ENCODE measurements around the gene IER3IP1.

The IER3IP1 gene

DNA sequence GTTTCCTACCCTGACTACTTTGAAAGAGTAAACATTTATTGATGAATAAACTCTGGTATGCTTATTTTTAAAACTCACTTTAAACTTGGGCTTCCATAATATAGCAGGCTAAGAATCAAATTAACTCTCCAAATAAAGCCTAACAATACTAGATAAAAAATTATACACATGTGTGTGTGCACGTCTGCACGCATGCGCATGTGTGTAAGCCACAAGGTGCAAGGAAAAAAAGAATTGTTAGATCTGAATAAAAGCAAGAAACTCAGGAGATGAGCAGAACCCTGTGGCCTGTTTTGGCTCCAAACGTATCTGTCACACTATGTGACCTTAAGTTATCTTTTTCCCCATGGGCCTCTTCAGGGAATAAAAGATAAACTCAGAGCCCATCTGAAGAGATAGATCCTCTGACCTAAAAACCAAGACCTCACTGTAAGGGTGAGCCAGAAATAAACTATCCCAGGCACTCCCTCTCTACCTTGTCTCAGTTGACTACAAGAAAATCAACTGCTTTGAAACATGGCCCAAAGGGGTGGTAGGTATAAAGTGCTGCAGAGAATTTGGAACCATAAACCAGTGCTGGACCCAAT, 32.2 kb downstream of the IER3IP1 start:
- TF ChIP-seq SIN3A (IDR thresholded peaks at IDR 0.05; ENCODE audit: borderline replicate concordance, insufficient read depth, low read length) (no peak), POLR2AphosphoS5 (IDR thresholded peaks at IDR 0.05; ENCODE audit: low read depth, low read length) (no peak), TAF1 (IDR thresholded peaks at IDR 0.05; ENCODE audit: borderline replicate concordance, insufficient read depth, low read length) (no peak), FOXP2 (optimal IDR thresholded peaks at IDR 0.05; ENCODE audit: borderline replicate concordance, extremely low read depth, extremely low read length, insufficient read depth) (no peak)
- TF ChIP-seq, protein P1, sequence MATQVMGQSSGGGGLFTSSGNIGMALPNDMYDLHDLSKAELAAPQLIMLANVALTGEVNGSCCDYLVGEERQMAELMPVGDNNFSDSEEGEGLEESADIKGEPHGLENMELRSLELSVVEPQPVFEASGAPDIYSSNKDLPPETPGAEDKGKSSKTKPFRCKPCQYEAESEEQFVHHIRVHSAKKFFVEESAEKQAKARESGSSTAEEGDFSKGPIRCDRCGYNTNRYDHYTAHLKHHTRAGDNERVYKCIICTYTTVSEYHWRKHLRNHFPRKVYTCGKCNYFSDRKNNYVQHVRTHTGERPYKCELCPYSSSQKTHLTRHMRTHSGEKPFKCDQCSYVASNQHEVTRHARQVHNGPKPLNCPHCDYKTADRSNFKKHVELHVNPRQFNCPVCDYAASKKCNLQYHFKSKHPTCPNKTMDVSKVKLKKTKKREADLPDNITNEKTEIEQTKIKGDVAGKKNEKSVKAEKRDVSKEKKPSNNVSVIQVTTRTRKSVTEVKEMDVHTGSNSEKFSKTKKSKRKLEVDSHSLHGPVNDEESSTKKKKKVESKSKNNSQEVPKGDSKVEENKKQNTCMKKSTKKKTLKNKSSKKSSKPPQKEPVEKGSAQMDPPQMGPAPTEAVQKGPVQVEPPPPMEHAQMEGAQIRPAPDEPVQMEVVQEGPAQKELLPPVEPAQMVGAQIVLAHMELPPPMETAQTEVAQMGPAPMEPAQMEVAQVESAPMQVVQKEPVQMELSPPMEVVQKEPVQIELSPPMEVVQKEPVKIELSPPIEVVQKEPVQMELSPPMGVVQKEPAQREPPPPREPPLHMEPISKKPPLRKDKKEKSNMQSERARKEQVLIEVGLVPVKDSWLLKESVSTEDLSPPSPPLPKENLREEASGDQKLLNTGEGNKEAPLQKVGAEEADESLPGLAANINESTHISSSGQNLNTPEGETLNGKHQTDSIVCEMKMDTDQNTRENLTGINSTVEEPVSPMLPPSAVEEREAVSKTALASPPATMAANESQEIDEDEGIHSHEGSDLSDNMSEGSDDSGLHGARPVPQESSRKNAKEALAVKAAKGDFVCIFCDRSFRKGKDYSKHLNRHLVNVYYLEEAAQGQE (IDR thresholded peaks at IDR 0.05; ENCODE audit: insufficient read depth in 1 of 2, low read depth in 2 of 2, low read length in 2 of 2) = no peak

DNA sequence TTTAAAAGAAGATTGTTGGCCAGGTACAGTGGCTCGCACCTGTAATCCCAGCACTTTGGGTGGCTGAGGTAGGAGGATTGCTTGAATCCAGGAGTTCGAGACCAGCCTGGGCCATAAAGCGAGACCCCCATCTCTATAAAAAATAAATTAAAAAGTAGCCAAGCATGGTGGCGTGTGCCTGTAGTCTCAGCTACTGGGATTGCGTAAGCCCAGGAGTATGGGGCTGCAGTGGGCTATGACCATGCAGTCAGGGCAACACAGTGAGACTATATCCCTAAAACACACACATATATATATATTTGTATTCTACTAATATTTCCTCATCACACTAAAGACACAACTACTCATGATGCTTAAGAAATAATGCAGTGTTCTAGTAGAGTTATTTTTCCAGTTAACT, 33.0 kb downstream of the IER3IP1 start:
- no peak for TF ChIP-seq SIN3A (IDR thresholded peaks at IDR 0.05; ENCODE audit: borderline replicate concordance, insufficient read depth, low read length)
- no peak for TF ChIP-seq POLR2AphosphoS5 (IDR thresholded peaks at IDR 0.05; ENCODE audit: low read depth, low read length)
- TF ChIP-seq, protein P1 (IDR thresholded peaks at IDR 0.05; ENCODE audit: insufficient read depth in 1 of 2, low read depth in 2 of 2, low read length in 2 of 2) = no peak

DNA sequence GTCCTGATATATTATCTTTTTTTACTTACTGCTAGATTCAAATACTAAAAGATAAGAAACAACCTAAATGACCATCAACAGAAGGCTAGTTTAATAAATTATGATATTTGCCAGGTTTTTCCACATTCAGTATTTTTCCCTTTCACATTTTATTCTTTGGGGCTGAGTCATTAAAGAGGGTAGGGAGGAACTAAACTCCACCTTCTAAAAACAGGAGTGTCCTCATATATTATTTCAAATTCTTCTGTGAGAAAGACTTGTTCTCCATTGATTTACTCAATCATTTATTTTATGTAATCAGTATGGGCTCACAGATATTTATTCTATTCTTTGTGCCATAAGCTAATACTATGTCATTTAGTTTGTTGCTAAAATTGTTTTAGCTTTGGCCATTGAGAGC, 34.9 kb downstream of the IER3IP1 start:
- TF ChIP-seq, protein P1 (IDR thresholded peaks at IDR 0.05; ENCODE audit: insufficient read depth in 1 of 2, low read depth in 2 of 2, low read length in 2 of 2) = no peak
- TF ChIP-seq TAF1 (IDR thresholded peaks at IDR 0.05; ENCODE audit: borderline replicate concordance, insufficient read depth, low read length) = no peak

DNA sequence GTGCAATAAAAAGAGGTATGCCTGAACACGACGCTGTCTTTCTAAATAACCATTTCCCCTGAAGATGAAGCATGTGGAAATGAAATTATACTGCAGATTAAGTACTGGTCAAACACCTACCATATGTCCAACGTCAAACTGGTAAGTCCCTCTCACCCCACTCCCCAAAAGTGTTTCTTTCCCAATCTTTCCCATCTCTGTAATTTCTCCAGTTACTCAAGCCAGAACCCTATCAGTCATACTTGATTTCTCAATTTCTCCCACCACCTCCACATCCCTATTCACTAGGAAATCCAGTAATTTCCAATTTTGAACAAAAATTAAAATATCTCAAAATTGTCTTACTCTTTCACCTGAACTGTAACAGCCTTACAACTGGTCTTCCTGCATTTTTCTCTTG, 55.0 kb downstream of the IER3IP1 start:
- TF ChIP-seq, protein P1 (IDR thresholded peaks at IDR 0.05; ENCODE audit: insufficient read depth in 1 of 2, low read depth in 2 of 2, low read length in 2 of 2) = no peak

DNA sequence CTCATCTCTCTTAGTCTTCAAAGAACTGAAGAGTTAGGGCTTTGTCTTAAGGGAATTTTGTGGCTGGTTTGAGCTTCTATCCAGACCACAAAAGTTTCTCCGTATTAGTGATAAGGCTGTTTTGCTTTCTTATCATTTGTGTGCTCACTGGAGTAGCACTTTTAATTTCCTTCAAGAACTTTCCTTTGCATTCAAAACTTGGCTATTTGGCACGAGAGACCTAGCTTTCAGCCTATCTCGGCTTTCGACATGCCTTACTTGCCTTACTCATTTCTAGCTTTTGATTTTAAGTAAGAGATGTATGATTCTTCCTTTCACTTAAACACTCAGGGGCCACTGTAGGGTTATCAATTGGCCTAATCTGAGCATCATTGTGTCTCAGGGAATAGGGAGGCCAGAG, 55.7 kb downstream of the IER3IP1 start:
- no peak for TF ChIP-seq SIN3A (IDR thresholded peaks at IDR 0.05; ENCODE audit: borderline replicate concordance, insufficient read depth, low read length)
- TF ChIP-seq FOXP2 (optimal IDR thresholded peaks at IDR 0.05; ENCODE audit: borderline replicate concordance, extremely low read depth, extremely low read length, insufficient read depth) = no peak
- TF ChIP-seq TAF1 (IDR thresholded peaks at IDR 0.05; ENCODE audit: borderline replicate concordance, insufficient read depth, low read length) = no peak
- TF ChIP-seq, protein P1 (IDR thresholded peaks at IDR 0.05; ENCODE audit: insufficient read depth in 1 of 2, low read depth in 2 of 2, low read length in 2 of 2) = no peak
- TF ChIP-seq POLR2AphosphoS5 (IDR thresholded peaks at IDR 0.05; ENCODE audit: low read depth, low read length) = no peak

Measured in PFSK-1 (cell line).